HG03432 (cell line): ENCODE results near the gene OVCA2.

Experiments used
- ATAC-seq: cut with Tn5 transposase; IDR thresholded peaks from one replicate; pipeline ENCODE4 v1.9.1; 2021; ENCODE audit warnings: mild to moderate bottlenecking, moderate library complexity; ENCODE audit not compliant: unreplicated experiment

OVCA2 gene

GRCh38 chr17:2041561-2042389, at the start of gene OVCA2:
OVCA2 (plus strand) TSS chr17:2042022; CDS start chr17:2042048, 26 bp downstream.
- peak; percentile 90 for ATAC-seq

GRCh38 chr17:1992541-1992940, 49.3 kb upstream of the OVCA2 start:
- ATAC-seq, result no peak

GRCh38 chr17:1994707-1995106, 47.1 kb upstream of the OVCA2 start:
- ATAC-seq, result no peak

GRCh38 chr17:1995321-1995892, 46.4 kb upstream of the OVCA2 start:
- ATAC-seq, result no peak

GRCh38 chr17:1995907-1996799, 45.7 kb upstream of the OVCA2 start:
- ATAC-seq, result no peak

- ATAC-seq, result no peak
Measured at GRCh38 chr17:1996800-1997288, 45.0 kb upstream of the OVCA2 start.

GRCh38 chr17:1997289-1997926, 44.4 kb upstream of the OVCA2 start:
- no peak for ATAC-seq

GRCh38 chr17:1997927-1998742, 43.7 kb upstream of the OVCA2 start:
- ATAC-seq, result no peak

GRCh38 chr17:1999557-2000251, 42.1 kb upstream of the OVCA2 start:
- no peak for ATAC-seq

GRCh38 chr17:2002767-2003329, 39.0 kb upstream of the OVCA2 start:
- ATAC-seq, result no peak

GRCh38 chr17:2003525-2003924, 38.3 kb upstream of the OVCA2 start:
- no peak for ATAC-seq

GRCh38 chr17:2004435-2004952, 37.3 kb upstream of the OVCA2 start:
- ATAC-seq, result no peak

- no peak for ATAC-seq
Measured at GRCh38 chr17:2008332-2009126, 33.3 kb upstream of the OVCA2 start.

GRCh38 chr17:2009737-2010136, 32.1 kb upstream of the OVCA2 start:
- ATAC-seq, result no peak

GRCh38 chr17:2011411-2012371, 30.1 kb upstream of the OVCA2 start:
- ATAC-seq, result no peak

- ATAC-seq, result no peak
Measured at GRCh38 chr17:2012499-2012898, 29.3 kb upstream of the OVCA2 start.
